K562 (cell line): ENCODE measurements around the gene OVOL3. TPM values are rescaled to one million over a fixed set of nuclear protein-coding genes. Genes with fewer than 3 reads are reported as not detected.

Experiments used
- ATAC-seq: fragments of 200-7000 bp; cut with Tn5 transposase; 3 replicates; pipeline ENCODE4 v1.9.1; 2020; ENCODE audit warnings: moderate library complexity
- BruUV-seq: library from RNA; stranded (reverse); fragments of 400-500 nt; replicated peaks from 2 replicates; lab custom pipeline; 2021; lab: Mats Ljungman, UMichigan
- CTCF ChIA-PET: fragments of 300-600 bp; formaldehyde crosslinking; extraction: SDS; loops from one replicate; lab custom pipeline; 2021; ENCODE audit warnings: low intra/inter-chr PET ratio; lab: Yijun Ruan, JAX
- POLR2A ChIA-PET: fragments of 300-600, 350-650 bp; sonication (Branson Sonifier 250); formaldehyde crosslinking; extraction: SDS; loops from one replicate; lab custom pipeline; 2021; ENCODE audit warnings: antibody characterized with exemption, inconsistent platforms; lab: Yijun Ruan, JAX
- DNase-seq, 4 experiments: peaks; one replicate each; pipeline versions ENCODE4 v3.0.0 to v3.0.0-alpha.2; 2011 to 2018; ENCODE audit warnings: low spot score in 3 of 4, mixed read lengths in 3 of 4; ENCODE audit errors: extremely low read depth in 1 of 4
- FAIRE-seq: peaks from 2 replicates; lab custom pipeline; 2011; peaks lifted over from hg19 to GRCh38; lab: Jason Lieb, UNC
- H2AFZ ChIP-seq: 2 replicates; pipeline ENCODE4 v1.6.0; 2011; ENCODE audit warnings: low read depth, low read length, control low read depth, inconsistent platforms
- H3K27ac ChIP-seq: fragments of 200-600 bp; 3 replicates; pipeline ENCODE4 v1.8.0; 2011; ENCODE audit warnings: low read depth, mild to moderate bottlenecking, control low read depth, inconsistent platforms, low read length, moderate library complexity, mixed read lengths; ENCODE audit errors: extremely low read depth
- H3K27me3 ChIP-seq, 2 experiments: fragments of 300-600 bp in 1 of 2; 2 replicates in 1 of 2; 3 replicates in 1 of 2; pipeline versions ENCODE4 v1.6.0 to v1.8.0; 2011; ENCODE audit warnings: inconsistent platforms in 2 of 2, low read length in 2 of 2, mild to moderate bottlenecking in 1 of 2, mixed read lengths in 1 of 2, moderate library complexity in 1 of 2; ENCODE audit not compliant: control insufficient read depth in 2 of 2, insufficient read depth in 2 of 2
- H3K36me3 ChIP-seq: fragments of 300-600 bp; 3 replicates; pipeline ENCODE4 v1.8.0; 2011; ENCODE audit warnings: mild to moderate bottlenecking, low read length, inconsistent platforms; ENCODE audit not compliant: control insufficient read depth, insufficient read depth
- H3K4me1 ChIP-seq, 2 experiments: fragments of 200-600 bp in 1 of 2; replicated peaks in 1 of 2; 2 replicates in 1 of 2; 3 replicates in 1 of 2; pipeline versions ENCODE4 v1.5.1 to v1.8.0; 2011; ENCODE audit warnings: inconsistent platforms in 2 of 2, low read length in 2 of 2, mild to moderate bottlenecking in 1 of 2, mixed read lengths in 1 of 2, moderate library complexity in 1 of 2; ENCODE audit not compliant: control insufficient read depth in 2 of 2, insufficient read depth in 2 of 2
- H3K4me2 ChIP-seq: 2 replicates; pipeline ENCODE4 v1.6.1; 2011; ENCODE audit warnings: low read length, control low read depth, inconsistent platforms, mixed read lengths; ENCODE audit not compliant: insufficient read depth
- H3K4me3 ChIP-seq: fragments of 200-600 bp; sonication (generic), shearing (Covaris generic); 2 replicates; pipeline ENCODE4 v1.5.1; 2016; ENCODE audit warnings: control low read depth, inconsistent platforms
- H3K79me2 ChIP-seq: fragments of 200-600 bp; 3 replicates; pipeline ENCODE4 v1.8.0; 2011; ENCODE audit warnings: low read length, inconsistent platforms; ENCODE audit not compliant: control insufficient read depth, insufficient read depth
- H3K9ac ChIP-seq, 2 experiments: 2 replicates each; pipeline versions ENCODE4 v1.6.0 to v1.6.1; 2011; ENCODE audit warnings: low read depth in 2 of 2, low read length in 2 of 2, control low read depth in 1 of 2, inconsistent platforms in 1 of 2, mild to moderate bottlenecking in 1 of 2, mixed read lengths in 1 of 2; ENCODE audit not compliant: insufficient read depth in 1 of 2
- H3K9me1 ChIP-seq: one replicate; pipeline ENCODE4 v1.6.0; 2011; ENCODE audit warnings: inconsistent platforms, mild to moderate bottlenecking, low read length, moderate library complexity; ENCODE audit not compliant: control insufficient read depth, insufficient read depth
- H3K9me3 ChIP-seq: replicated peaks from 2 replicates; pipeline ENCODE4 v1.5.1; 2011; ENCODE audit warnings: low read depth, low read length, inconsistent platforms; ENCODE audit not compliant: control insufficient read depth, insufficient read depth
- H4K20me1 ChIP-seq: replicated peaks from 2 replicates; pipeline ENCODE4 v1.6.1; 2011; ENCODE audit warnings: low read length, inconsistent platforms, mixed read lengths; ENCODE audit not compliant: control insufficient read depth, insufficient read depth
- ARID2 ChIP-seq: fragments of 450-650 bp; IDR thresholded peaks from 2 replicates; pipeline ENCODE4 v1.6.1; 2017; ENCODE audit warnings: antibody characterized with exemption, mild to moderate bottlenecking
- BCLAF1 ChIP-seq, 2 experiments: fragments of 450-650 bp in 1 of 2; IDR thresholded peaks; 2 replicates each; pipeline ENCODE4 v1.6.1; 2011 to 2017; ENCODE audit warnings: low read depth in 2 of 2, antibody characterized with exemption in 1 of 2, borderline replicate concordance in 1 of 2, low read length in 1 of 2, mild to moderate bottlenecking in 1 of 2, mixed read lengths in 1 of 2; ENCODE audit not compliant: control insufficient read depth in 1 of 2
- ELF4 ChIP-seq: fragments of 450-650 bp; formaldehyde crosslinking; IDR thresholded peaks from 2 replicates; pipeline ENCODE4 v1.4.0; 2022; ENCODE audit warnings: missing genetic modification characterization
- GABPB1 ChIP-seq: sonication (generic); formaldehyde crosslinking; IDR thresholded peaks from 2 replicates; pipeline ENCODE4 v1.8.0; 2022; ENCODE audit warnings: mild to moderate bottlenecking, missing genetic modification reagents
- HMGN3 ChIP-seq: IDR thresholded peaks from 2 replicates; pipeline ENCODE4 v1.6.1; 2011; ENCODE audit warnings: borderline replicate concordance, low read depth, mild to moderate bottlenecking, mixed read lengths, low read length; ENCODE audit not compliant: insufficient read length; ENCODE audit errors: extremely low read depth
- KAT2B ChIP-seq: IDR thresholded peaks from one replicate; pipeline ENCODE4 v1.6.1; 2012; ENCODE audit warnings: low read depth, mild to moderate bottlenecking, control low read depth, inconsistent platforms, low read length, moderate library complexity
- MCM7 ChIP-seq, 2 experiments: fragments of 450-650 bp; IDR thresholded peaks; 2 replicates each; pipeline ENCODE4 v1.6.1; 2016 to 2018
- POLR2G ChIP-seq: fragments of 200-400 bp; formaldehyde crosslinking; IDR thresholded peaks from 2 replicates; pipeline ENCODE4 v1.6.1; 2017; ENCODE audit warnings: low read depth, mild to moderate bottlenecking, antibody characterized with exemption, low read length, moderate library complexity
- RBFOX2 ChIP-seq: fragments of 200-400 bp; formaldehyde crosslinking; IDR thresholded peaks from 2 replicates; pipeline ENCODE4 v1.6.1; 2017; ENCODE audit warnings: low read depth, mild to moderate bottlenecking, low read length, moderate library complexity
- RBM22 ChIP-seq: fragments of 200-400 bp; formaldehyde crosslinking; IDR thresholded peaks from 2 replicates; pipeline ENCODE4 v1.6.1; 2018; ENCODE audit warnings: low read length, low read depth; ENCODE audit not compliant: poor library complexity, severe bottlenecking
- RUNX1 ChIP-seq: sonication (generic); IDR thresholded peaks from 2 replicates; pipeline ENCODE4 v1.6.1; 2016; ENCODE audit warnings: antibody characterized with exemption, low read depth
- ZKSCAN3 ChIP-seq: fragments of 250-450 bp; sonication (Bioruptor Pico); IDR thresholded peaks from 2 replicates; pipeline ENCODE4 v1.4.0; 2020
- ZNF766 ChIP-seq: fragments of 200-800 bp; sonication (Bioruptor generic); conservative IDR thresholded peaks from 2 replicates; pipeline ENCODE4 v1.6.1; 2016; ENCODE audit warnings: missing genetic modification characterization, missing compliant biosample characterization
- WGBS: fragments of 100-300 bp; shearing (Covaris generic); methylation state at CpG from one replicate; pipeline ENCODE4 v1.1.6; 2016; ENCODE audit warnings: low coverage, mixed read lengths; ENCODE audit not compliant: insufficient coverage; ENCODE audit errors: missing lambda C conversion rate; 5-methylcytosine and 5-hydroxymethylcytosine counted together
- in situ Hi-C: fragments of 300-500 bp; cut with MboI; formaldehyde crosslinking; loops from 4 replicates; pipeline ENCODE4 v1.15.0; 2018; ENCODE audit warnings: inconsistent platforms, mixed read lengths
- intact Hi-C: fragments of 100-400 bp; cut with micrococcal nuclease; formaldehyde crosslinking; loops from 2 replicates; pipeline ENCODE4 v1.14.2; 2022
- polyA plus RNA-seq, 8 experiments: library from polyadenylated mRNA; depleted of rRNA in 4 of 8; stranded (reverse) in 5 of 8; unstranded in 3 of 8; fragments of >200 nt; fragmentation: Nextera tagmentation in 2 of 8; fragmentation: Illumina TruSeq in 1 of 8; extraction: Ambion mirVana in 2 of 8; extraction: Trizol in 1 of 8; gene quantifications; 2 replicates each; pipeline versions ENCODE4 v1.2.1 to v1.2.3, GENCODE V29; 2011 to 2014; ENCODE audit warnings: inconsistent platforms in 1 of 8, missing spikeins in 1 of 8
- total RNA-seq, 7 experiments: library from RNA; depleted of rRNA in 6 of 7; stranded (reverse); fragments of >200 nt in 6 of 7; fragmentation: Illumina TruSeq in 2 of 7; extraction: Trizol in 2 of 7; gene quantifications; 2 replicates each; pipeline versions ENCODE4 v1.2.1 to v1.2.3, GENCODE V29; 2011 to 2021; ENCODE audit warnings: low replicate concordance in 1 of 7

Gene OVOL3
- total and polyA plus RNA-seq, 9 of the 15 experiments (the other 6 are each of a cell fraction or from before 2014, with no cell fraction given) = not detected

- TF ChIP-seq BCLAF1 (IDR thresholded peaks at IDR 0.05; ENCODE audit: borderline replicate concordance in 1 of 2, control insufficient read depth in 1 of 2, low read depth in 2 of 2, low read length in 1 of 2) (no peak), MCM7 (IDR thresholded peaks at IDR 0.05) (no peak)
These were observed 40.4 kb downstream of the OVOL3 start (continued) for GRCh38 chr19:36151144-36152018.

- ATAC-seq (no peak), DNase-seq (peak in 1 of 4 experiments; percentile 26), FAIRE-seq (no peak)
- H3K27me3 ChIP-seq = no peaks in the 10 kb centered on the region
- H4K20me1 ChIP-seq = no peaks in the 10 kb centered on the region
- H3K9ac ChIP-seq = no peak overlapping the region
- no peaks in the 10 kb centered on the region for H3K9me1 ChIP-seq
- intact Hi-C loops = no loop called here
- no peaks in the 10 kb centered on the region for H3K9me3 ChIP-seq
- peak; percentile 53 for TF ChIP-seq RBFOX2
- no peak for TF ChIP-seq HMGN3
- no peak for TF ChIP-seq ELF4
- no peak for TF ChIP-seq ARID2
- TF ChIP-seq ZKSCAN3 (CRISPR knock-in tag) = no peak
- TF ChIP-seq ZNF766 (CRISPR knock-in tag) = no peak
- no peak for TF ChIP-seq KAT2B
- TF ChIP-seq POLR2G = 0 out of 2 replicates have a peak, but pooled peaks have one; percentile 56
- TF ChIP-seq RBM22 = peak; percentile 36
- TF ChIP-seq RUNX1 = no peak
- TF ChIP-seq GABPB1 = no peak
- no TSS peak for BruUV-seq
- no peak overlapping the region for H2AFZ ChIP-seq
- peaks cover 46% of the 10 kb centered on the region; the same call in 2 of the 3 replicates for H3K36me3 ChIP-seq
- H3K4me2 ChIP-seq = no peak overlapping the region
- no peaks in the 10 kb centered on the region for H3K79me2 ChIP-seq
- WGBS = 94% methylated on average over 7 of the region's 16 CpGs
- ChIA-PET POLR2A (no interaction called here), CTCF (no interaction called here)
- in situ Hi-C loops = no loop called here
- peaks cover 0 to 13% of the 10 kb centered on the region in 2 experiments; a peak in 2 of 5 replicates for H3K4me1 ChIP-seq
- H3K27ac ChIP-seq = no peak overlapping the region
- H3K4me3 ChIP-seq = no peak overlapping the region
These were observed 41.0 kb downstream of the OVOL3 start for GRCh38 chr19:36152019-36152351.
